ENCODE data around the gene KCNK13.

DNA sequence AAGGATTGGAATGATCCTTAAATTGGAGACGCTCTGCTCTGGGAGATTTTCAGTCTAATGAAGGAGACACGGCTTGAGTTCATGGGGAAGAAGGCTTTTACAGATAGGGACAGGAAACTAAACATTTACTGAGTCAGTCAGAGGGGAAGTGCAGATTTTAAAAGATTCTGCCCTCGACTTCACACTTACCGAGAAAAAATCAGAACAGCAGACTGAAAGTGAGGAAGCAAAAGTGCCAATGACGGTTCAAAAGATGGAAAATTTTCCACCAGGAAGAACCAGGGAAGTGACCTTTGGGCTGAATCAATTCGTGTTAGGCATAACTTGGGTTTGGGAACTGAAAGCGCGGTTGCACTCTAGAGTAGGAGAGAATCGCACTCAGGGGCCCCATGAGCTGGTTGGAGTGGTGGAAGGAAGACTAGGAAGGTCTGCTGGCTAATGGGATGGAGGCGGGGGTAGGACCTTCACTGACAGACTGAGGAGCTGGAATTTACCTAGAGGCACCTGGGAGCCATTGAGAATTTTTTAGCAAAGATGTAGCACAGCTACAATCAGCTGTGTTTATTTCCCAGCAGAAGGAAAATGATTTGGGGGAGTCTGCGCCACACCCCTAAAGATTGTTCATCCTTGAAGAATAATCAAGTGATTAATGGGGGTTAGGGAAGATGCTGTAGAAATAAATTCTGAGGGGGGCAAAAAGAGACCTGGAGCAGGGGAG is 1.2 kb downstream of the KCNK13 start:
- TF ChIP-seq ETS2 (tag; IDR thresholded peaks at IDR 0.05; ENCODE audit: borderline replicate concordance, poor library complexity, severe bottlenecking) = no peak
- TF ChIP-seq, protein P1, sequence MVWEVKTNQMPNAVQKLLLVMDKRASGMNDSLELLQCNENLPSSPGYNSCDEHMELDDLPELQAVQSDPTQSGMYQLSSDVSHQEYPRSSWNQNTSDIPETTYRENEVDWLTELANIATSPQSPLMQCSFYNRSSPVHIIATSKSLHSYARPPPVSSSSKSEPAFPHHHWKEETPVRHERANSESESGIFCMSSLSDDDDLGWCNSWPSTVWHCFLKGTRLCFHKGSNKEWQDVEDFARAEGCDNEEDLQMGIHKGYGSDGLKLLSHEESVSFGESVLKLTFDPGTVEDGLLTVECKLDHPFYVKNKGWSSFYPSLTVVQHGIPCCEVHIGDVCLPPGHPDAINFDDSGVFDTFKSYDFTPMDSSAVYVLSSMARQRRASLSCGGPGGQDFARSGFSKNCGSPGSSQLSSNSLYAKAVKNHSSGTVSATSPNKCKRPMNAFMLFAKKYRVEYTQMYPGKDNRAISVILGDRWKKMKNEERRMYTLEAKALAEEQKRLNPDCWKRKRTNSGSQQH (CRISPR knock-in tag; IDR thresholded peaks at IDR 0.05) = no peak
- TF ChIP-seq FOXA1 (IDR thresholded peaks at IDR 0.05; ENCODE audit: borderline replicate concordance) = no peak
- TF ChIP-seq, protein P2, sequence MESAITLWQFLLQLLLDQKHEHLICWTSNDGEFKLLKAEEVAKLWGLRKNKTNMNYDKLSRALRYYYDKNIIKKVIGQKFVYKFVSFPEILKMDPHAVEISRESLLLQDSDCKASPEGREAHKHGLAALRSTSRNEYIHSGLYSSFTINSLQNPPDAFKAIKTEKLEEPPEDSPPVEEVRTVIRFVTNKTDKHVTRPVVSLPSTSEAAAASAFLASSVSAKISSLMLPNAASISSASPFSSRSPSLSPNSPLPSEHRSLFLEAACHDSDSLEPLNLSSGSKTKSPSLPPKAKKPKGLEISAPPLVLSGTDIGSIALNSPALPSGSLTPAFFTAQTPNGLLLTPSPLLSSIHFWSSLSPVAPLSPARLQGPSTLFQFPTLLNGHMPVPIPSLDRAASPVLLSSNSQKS (CRISPR knock-in tag; IDR thresholded peaks at IDR 0.05) = no peak
- TF ChIP-seq, protein P3, sequence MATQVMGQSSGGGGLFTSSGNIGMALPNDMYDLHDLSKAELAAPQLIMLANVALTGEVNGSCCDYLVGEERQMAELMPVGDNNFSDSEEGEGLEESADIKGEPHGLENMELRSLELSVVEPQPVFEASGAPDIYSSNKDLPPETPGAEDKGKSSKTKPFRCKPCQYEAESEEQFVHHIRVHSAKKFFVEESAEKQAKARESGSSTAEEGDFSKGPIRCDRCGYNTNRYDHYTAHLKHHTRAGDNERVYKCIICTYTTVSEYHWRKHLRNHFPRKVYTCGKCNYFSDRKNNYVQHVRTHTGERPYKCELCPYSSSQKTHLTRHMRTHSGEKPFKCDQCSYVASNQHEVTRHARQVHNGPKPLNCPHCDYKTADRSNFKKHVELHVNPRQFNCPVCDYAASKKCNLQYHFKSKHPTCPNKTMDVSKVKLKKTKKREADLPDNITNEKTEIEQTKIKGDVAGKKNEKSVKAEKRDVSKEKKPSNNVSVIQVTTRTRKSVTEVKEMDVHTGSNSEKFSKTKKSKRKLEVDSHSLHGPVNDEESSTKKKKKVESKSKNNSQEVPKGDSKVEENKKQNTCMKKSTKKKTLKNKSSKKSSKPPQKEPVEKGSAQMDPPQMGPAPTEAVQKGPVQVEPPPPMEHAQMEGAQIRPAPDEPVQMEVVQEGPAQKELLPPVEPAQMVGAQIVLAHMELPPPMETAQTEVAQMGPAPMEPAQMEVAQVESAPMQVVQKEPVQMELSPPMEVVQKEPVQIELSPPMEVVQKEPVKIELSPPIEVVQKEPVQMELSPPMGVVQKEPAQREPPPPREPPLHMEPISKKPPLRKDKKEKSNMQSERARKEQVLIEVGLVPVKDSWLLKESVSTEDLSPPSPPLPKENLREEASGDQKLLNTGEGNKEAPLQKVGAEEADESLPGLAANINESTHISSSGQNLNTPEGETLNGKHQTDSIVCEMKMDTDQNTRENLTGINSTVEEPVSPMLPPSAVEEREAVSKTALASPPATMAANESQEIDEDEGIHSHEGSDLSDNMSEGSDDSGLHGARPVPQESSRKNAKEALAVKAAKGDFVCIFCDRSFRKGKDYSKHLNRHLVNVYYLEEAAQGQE (IDR thresholded peaks at IDR 0.05; ENCODE audit: borderline replicate concordance) = no peak
- TF ChIP-seq, protein P3 (CRISPR knock-in tag; IDR thresholded peaks at IDR 0.05; ENCODE audit: low read depth) = no peak
- TF ChIP-seq MYNN (IDR thresholded peaks at IDR 0.05) = no peak
- TF ChIP-seq MYNN (CRISPR knock-in tag; IDR thresholded peaks at IDR 0.05) = no peak
- no peak for TF ChIP-seq POLR2AphosphoS5 (IDR thresholded peaks at IDR 0.05; ENCODE audit: control insufficient read depth, insufficient read depth, low read depth, low read length)
- TF ChIP-seq, protein P4, sequence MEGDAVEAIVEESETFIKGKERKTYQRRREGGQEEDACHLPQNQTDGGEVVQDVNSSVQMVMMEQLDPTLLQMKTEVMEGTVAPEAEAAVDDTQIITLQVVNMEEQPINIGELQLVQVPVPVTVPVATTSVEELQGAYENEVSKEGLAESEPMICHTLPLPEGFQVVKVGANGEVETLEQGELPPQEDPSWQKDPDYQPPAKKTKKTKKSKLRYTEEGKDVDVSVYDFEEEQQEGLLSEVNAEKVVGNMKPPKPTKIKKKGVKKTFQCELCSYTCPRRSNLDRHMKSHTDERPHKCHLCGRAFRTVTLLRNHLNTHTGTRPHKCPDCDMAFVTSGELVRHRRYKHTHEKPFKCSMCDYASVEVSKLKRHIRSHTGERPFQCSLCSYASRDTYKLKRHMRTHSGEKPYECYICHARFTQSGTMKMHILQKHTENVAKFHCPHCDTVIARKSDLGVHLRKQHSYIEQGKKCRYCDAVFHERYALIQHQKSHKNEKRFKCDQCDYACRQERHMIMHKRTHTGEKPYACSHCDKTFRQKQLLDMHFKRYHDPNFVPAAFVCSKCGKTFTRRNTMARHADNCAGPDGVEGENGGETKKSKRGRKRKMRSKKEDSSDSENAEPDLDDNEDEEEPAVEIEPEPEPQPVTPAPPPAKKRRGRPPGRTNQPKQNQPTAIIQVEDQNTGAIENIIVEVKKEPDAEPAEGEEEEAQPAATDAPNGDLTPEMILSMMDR (IDR thresholded peaks at IDR 0.05 in 2 of 3, conservative IDR thresholded peaks at IDR 0.05 in 1 of 3; ENCODE audit: insufficient read depth in 2 of 3, low read depth in 1 of 3, low read length in 3 of 3) = no peak
